ENCODE results near the gene UBTD2.

DNA sequence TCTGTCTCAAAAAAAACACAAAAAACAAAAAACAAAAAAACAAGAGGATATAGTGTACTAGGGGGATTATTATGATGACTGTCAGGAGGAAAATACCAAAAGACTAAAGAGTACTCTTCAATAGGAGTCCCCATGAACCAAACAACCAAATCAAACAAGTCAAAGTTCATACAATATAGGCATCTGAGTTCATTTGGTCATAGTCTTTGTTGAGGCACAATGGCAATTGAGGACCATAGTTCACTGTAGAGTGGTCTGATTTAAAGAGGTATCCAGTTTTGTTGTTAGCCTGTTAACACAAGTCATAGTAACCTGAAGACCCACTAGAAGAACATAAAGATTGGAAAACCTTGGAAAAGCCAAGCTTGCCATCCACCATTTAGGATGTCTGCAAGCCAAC is 11.3 kb upstream of the UBTD2 start:
- no peak for TF ChIP-seq POLR2A (IDR thresholded peaks at IDR 0.05)
- TF ChIP-seq, protein P1, sequence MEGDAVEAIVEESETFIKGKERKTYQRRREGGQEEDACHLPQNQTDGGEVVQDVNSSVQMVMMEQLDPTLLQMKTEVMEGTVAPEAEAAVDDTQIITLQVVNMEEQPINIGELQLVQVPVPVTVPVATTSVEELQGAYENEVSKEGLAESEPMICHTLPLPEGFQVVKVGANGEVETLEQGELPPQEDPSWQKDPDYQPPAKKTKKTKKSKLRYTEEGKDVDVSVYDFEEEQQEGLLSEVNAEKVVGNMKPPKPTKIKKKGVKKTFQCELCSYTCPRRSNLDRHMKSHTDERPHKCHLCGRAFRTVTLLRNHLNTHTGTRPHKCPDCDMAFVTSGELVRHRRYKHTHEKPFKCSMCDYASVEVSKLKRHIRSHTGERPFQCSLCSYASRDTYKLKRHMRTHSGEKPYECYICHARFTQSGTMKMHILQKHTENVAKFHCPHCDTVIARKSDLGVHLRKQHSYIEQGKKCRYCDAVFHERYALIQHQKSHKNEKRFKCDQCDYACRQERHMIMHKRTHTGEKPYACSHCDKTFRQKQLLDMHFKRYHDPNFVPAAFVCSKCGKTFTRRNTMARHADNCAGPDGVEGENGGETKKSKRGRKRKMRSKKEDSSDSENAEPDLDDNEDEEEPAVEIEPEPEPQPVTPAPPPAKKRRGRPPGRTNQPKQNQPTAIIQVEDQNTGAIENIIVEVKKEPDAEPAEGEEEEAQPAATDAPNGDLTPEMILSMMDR (IDR thresholded peaks at IDR 0.05), result no peak
